ENCODE measurements around the gene HLA-E.

- TF ChIP-seq CTCF (conservative IDR thresholded peaks at IDR 0.05; ENCODE audit: low read depth, low read length) = no peak
- TF ChIP-seq EZH2 (IDR thresholded peaks at IDR 0.05; ENCODE audit: borderline replicate concordance, low read depth, low read length, poor library complexity, severe bottlenecking) = no peak
These were observed 1.4 kb upstream of the HLA-E start for GRCh38 chr6:30487926-30488325.

Data from A673 (cell line).